H1 (cell line): ENCODE data around the gene CNOT6. TPM values are rescaled to one million over a fixed set of nuclear protein-coding genes. Genes with fewer than 3 reads are reported as not detected.

Experiments
- ASH2L ChIP-seq: fragments of 200-600, 300-600 bp; sonication (generic); IDR thresholded peaks from one replicate; pipeline ENCODE4 v1.7.1; 2017; ENCODE audit warnings: low read length
- BACH1 ChIP-seq: IDR thresholded peaks from 2 replicates; pipeline ENCODE4 v1.6.1; 2012; ENCODE audit warnings: low read length, improper control_type of control experiment
- BCL11A ChIP-seq, 2 experiments: IDR thresholded peaks; one replicate each; pipeline ENCODE4 v1.6.1; 2011; ENCODE audit warnings: low read depth in 2 of 2, low read length in 2 of 2, mild to moderate bottlenecking in 2 of 2
- CHD1 ChIP-seq: IDR thresholded peaks from 2 replicates; pipeline ENCODE4 v1.6.1; 2012; ENCODE audit warnings: low read depth, low read length, improper control_type of control experiment
- CHD2 ChIP-seq: IDR thresholded peaks from 2 replicates; pipeline ENCODE4 v1.6.1; 2012; ENCODE audit warnings: low read length, improper control_type of control experiment
- CREB1 ChIP-seq: IDR thresholded peaks from 2 replicates; pipeline ENCODE4 v1.6.1; 2012; ENCODE audit warnings: inconsistent platforms
- CTCF ChIP-seq, 3 experiments: IDR thresholded peaks; 1 replicate in 2 of 3; 2 replicates in 1 of 3; pipeline versions ENCODE4 v1.5.1 to v1.6.1; 2011; ENCODE audit warnings: low read length in 3 of 3, mild to moderate bottlenecking in 3 of 3, inconsistent platforms in 2 of 3, low read depth in 1 of 3, moderate library complexity in 1 of 3; ENCODE audit not compliant: insufficient read depth in 1 of 3; ENCODE audit errors: control extremely low read depth in 1 of 3
- HDAC6 ChIP-seq: IDR thresholded peaks from one replicate; pipeline ENCODE4 v1.7.1; 2012; ENCODE audit warnings: low read depth, mild to moderate bottlenecking, inconsistent platforms, low read length, moderate library complexity
- JUN ChIP-seq: IDR thresholded peaks from 2 replicates; pipeline ENCODE4 v1.6.1; 2011; ENCODE audit warnings: low read depth, mild to moderate bottlenecking, improper control_type of control experiment, low read length
- JUND ChIP-seq: IDR thresholded peaks from 2 replicates; pipeline ENCODE4 v1.6.1; 2011; ENCODE audit warnings: mild to moderate bottlenecking, improper control_type of control experiment, low read length
- KDM5A ChIP-seq: fragments of 200-600 bp; IDR thresholded peaks from 2 replicates; pipeline ENCODE4 v1.7.1; 2012; ENCODE audit warnings: mild to moderate bottlenecking, low read length, inconsistent platforms, mixed read lengths
- NRF1 ChIP-seq: IDR thresholded peaks from 2 replicates; pipeline ENCODE4 v1.6.1; 2011; ENCODE audit warnings: mild to moderate bottlenecking, low read depth, low read length, improper control_type of control experiment
- PHF8 ChIP-seq: fragments of 200-600 bp; sonication (generic); conservative IDR thresholded peaks from 2 replicates; pipeline ENCODE4 v1.7.1; 2012; ENCODE audit warnings: low read depth, mild to moderate bottlenecking, inconsistent platforms, low read length, moderate library complexity
- SIX5 ChIP-seq: IDR thresholded peaks from 2 replicates; pipeline ENCODE4 v1.6.1; 2011; ENCODE audit warnings: mild to moderate bottlenecking, low read depth, low read length
- SP1 ChIP-seq: IDR thresholded peaks from 2 replicates; pipeline ENCODE4 v1.6.1; 2011; ENCODE audit warnings: low read depth, low read length
- SP2 ChIP-seq: IDR thresholded peaks from 2 replicates; pipeline ENCODE4 v1.6.1; 2012; ENCODE audit warnings: mild to moderate bottlenecking, low read length, inconsistent platforms
- SP4 ChIP-seq: IDR thresholded peaks from 2 replicates; pipeline ENCODE4 v1.6.1; 2012; ENCODE audit warnings: low read length, inconsistent platforms
- SRF ChIP-seq: IDR thresholded peaks from 2 replicates; pipeline ENCODE4 v1.6.1; 2011; ENCODE audit warnings: mild to moderate bottlenecking, low read depth, low read length, moderate library complexity
- TBP ChIP-seq: IDR thresholded peaks from 2 replicates; pipeline ENCODE4 v1.6.1; 2011; ENCODE audit warnings: low read depth, low read length, improper control_type of control experiment
- YY1 ChIP-seq: IDR thresholded peaks from 2 replicates; pipeline ENCODE4 v1.6.1; 2011; ENCODE audit warnings: low read depth, mild to moderate bottlenecking, low read length
- polyA plus RNA-seq, 7 experiments: library from polyadenylated mRNA; depleted of rRNA in 3 of 7; stranded (reverse) in 5 of 7; unstranded in 2 of 7; fragments of >200 nt in 5 of 7; fragments of 200-250 nt in 2 of 7; gene quantifications; 1 replicate in 5 of 7; 2 replicates in 1 of 7; 4 replicates in 1 of 7; pipeline versions ENCODE4 v1.2.1 to v1.2.3, GENCODE V29; 2011 to 2013; ENCODE audit warnings: missing spikeins in 2 of 7, mixed read lengths in 2 of 7
- total RNA-seq: library from RNA; stranded (reverse); fragmentation: NEBNext Ultra II Directional; extraction: Animal tissue kit (Norgen Biotek cat#: 25700); gene quantifications from 2 replicates; pipeline ENCODE4 v1.2.1, GENCODE V29; 2021
- TF ChIP-seq, protein P1 (sequence below): IDR thresholded peaks from 2 replicates; pipeline ENCODE4 v1.6.1; 2012; ENCODE audit warnings: low read length, inconsistent platforms

Gene CNOT6
- total and polyA plus RNA-seq, 2 of the 8 experiments (the other 6 are each of a cell fraction or from before 2014, with no cell fraction given), result 10.7 to 45.4 TPM

DNA sequence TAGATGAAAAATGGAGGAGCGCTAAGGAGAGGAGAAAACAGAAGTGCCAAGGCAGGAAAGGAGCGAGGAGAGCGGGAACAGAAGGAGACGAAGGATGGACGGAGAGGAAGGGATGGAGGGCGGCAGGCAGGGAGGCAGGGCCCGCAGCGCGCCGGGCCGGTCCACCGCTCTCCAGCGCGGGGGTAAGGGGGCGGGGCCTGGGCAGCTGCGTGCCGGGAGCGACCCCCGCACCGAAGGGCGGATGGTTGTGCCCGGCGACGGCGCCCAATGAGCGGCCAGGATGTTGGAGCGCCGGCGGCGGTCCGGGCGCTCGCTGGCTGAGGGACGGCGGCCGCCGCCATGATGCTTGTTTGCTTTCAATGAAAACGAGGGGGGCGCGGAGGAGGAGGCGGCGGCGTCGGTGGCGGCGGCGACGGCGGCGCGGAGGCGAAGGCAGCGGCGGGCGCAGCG is at the start of gene CNOT6 (continued):
- TF ChIP-seq TBP (peak; percentile 75; the same call in 1 of the 2 replicates), BACH1 (no peak), SRF (no peak), JUN (no peak), JUND (peak; percentile 98), SP4 (peak; percentile 98), NRF1 (no peak), ASH2L (no peak), CHD1 (peak; percentile 97), HDAC6 (no peak), CTCF (IDR thresholded peaks at IDR 0.05; ENCODE audit: control extremely low read depth in 1 of 3, insufficient read depth in 1 of 3, low read depth in 1 of 3, low read length in 3 of 3) (no peak), SIX5 (peak; percentile 58), BCL11A (IDR thresholded peaks at IDR 0.05; ENCODE audit: low read depth in 2 of 2, low read length in 2 of 2) (no peak), SP1 (peak; percentile 97), PHF8 (no peak), SP2 (no peak), CHD2 (no peak), YY1 (peak; percentile 93), KDM5A (no peak), CREB1 (peak; percentile 82)
- TF ChIP-seq, protein P1, sequence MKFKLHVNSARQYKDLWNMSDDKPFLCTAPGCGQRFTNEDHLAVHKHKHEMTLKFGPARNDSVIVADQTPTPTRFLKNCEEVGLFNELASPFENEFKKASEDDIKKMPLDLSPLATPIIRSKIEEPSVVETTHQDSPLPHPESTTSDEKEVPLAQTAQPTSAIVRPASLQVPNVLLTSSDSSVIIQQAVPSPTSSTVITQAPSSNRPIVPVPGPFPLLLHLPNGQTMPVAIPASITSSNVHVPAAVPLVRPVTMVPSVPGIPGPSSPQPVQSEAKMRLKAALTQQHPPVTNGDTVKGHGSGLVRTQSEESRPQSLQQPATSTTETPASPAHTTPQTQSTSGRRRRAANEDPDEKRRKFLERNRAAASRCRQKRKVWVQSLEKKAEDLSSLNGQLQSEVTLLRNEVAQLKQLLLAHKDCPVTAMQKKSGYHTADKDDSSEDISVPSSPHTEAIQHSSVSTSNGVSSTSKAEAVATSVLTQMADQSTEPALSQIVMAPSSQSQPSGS, result no peak
